HepG2 (cell line): Measurements from ENCODE around the gene SLC22A31. TPM values are rescaled to one million over a fixed set of nuclear protein-coding genes. Genes with fewer than 3 reads are reported as not detected.
A peak's percentile ranks its signal among the peaks of the same experiment; 100 is the strongest.

Source experiments
- ATAC-seq: fragments of 200-7000 bp; cut with Tn5 transposase; 3 replicates; pipeline ENCODE4 v1.9.1; 2020; ENCODE audit warnings: mild to moderate bottlenecking, moderate library complexity
- BruUV-seq: library from RNA; stranded (reverse); fragments of 400-500 nt; replicated peaks from 2 replicates; lab custom pipeline; 2021; lab: Mats Ljungman, UMichigan
- CTCF ChIA-PET: fragments of 300-600 bp; formaldehyde crosslinking; extraction: SDS; loops from one replicate; lab custom pipeline; 2021; ENCODE audit warnings: low total read pairs, inconsistent platforms, low intra/inter-chr PET ratio; lab: Yijun Ruan, JAX
- POLR2A ChIA-PET: fragments of 350-600 bp; sonication (Branson Sonifier 250); formaldehyde crosslinking; loops from one replicate; lab custom pipeline; 2020; ENCODE audit warnings: antibody characterized with exemption, inconsistent platforms; lab: Yijun Ruan, JAX
- DNase-seq: peaks from one replicate; pipeline ENCODE4 v3.0.0-alpha.2; 2015; ENCODE audit warnings: low spot score
- FAIRE-seq: peaks from 3 replicates; lab custom pipeline; 2011; peaks lifted over from hg19 to GRCh38; lab: Jason Lieb, UNC
- H2AFZ ChIP-seq: one replicate; pipeline ENCODE4 v1.6.1; 2011; ENCODE audit warnings: low read length, inconsistent platforms
- H3K27ac ChIP-seq: fragments of 300-600 bp; 3 replicates; pipeline ENCODE4 v1.8.0; 2011; ENCODE audit warnings: mixed run types, mild to moderate bottlenecking, mixed read lengths, low read length, inconsistent platforms; ENCODE audit not compliant: insufficient read depth; ENCODE audit errors: extremely low read length
- H3K27me3 ChIP-seq, 2 experiments: fragments of 200-600 bp in 1 of 2; 2 replicates in 1 of 2; 3 replicates in 1 of 2; pipeline versions ENCODE4 v1.6.0 to v1.8.0; 2011; ENCODE audit warnings: low read length in 2 of 2, mild to moderate bottlenecking in 2 of 2, moderate library complexity in 2 of 2, inconsistent platforms in 1 of 2; ENCODE audit not compliant: insufficient read depth in 2 of 2, control insufficient read depth in 1 of 2
- H3K36me3 ChIP-seq, 2 experiments: fragments of 200-600 bp in 1 of 2; replicated peaks in 1 of 2; 2 replicates in 1 of 2; 3 replicates in 1 of 2; pipeline versions ENCODE4 v1.5.1 to v1.8.0; 2011; ENCODE audit warnings: low read length in 2 of 2, inconsistent platforms in 1 of 2; ENCODE audit not compliant: insufficient read depth in 2 of 2, control insufficient read depth in 1 of 2
- H3K4me1 ChIP-seq: 2 replicates; pipeline ENCODE4 v1.5.1; 2012; ENCODE audit warnings: low read length, inconsistent platforms; ENCODE audit not compliant: insufficient read depth
- H3K4me2 ChIP-seq: 2 replicates; pipeline ENCODE4 v1.6.0; 2011; ENCODE audit warnings: low read depth, low read length, inconsistent platforms
- H3K4me3 ChIP-seq, 3 experiments: fragments of 200-600 bp in 1 of 3; sonication (generic), shearing (Covaris generic) in 1 of 3; replicated peaks in 1 of 3; 2 replicates each; pipeline ENCODE4 v1.5.1; 2011 to 2016; ENCODE audit warnings: low read length in 3 of 3, inconsistent platforms in 2 of 3, low read depth in 2 of 3, mild to moderate bottlenecking in 2 of 3, control low read depth in 1 of 3, mixed read lengths in 1 of 3; ENCODE audit not compliant: insufficient read depth in 1 of 3
- H3K79me2 ChIP-seq: one replicate; pipeline ENCODE4 v1.6.1; 2011; ENCODE audit warnings: low read length, inconsistent platforms; ENCODE audit not compliant: insufficient read depth
- H3K9ac ChIP-seq: 2 replicates; pipeline ENCODE4 v1.6.0; 2011; ENCODE audit warnings: mild to moderate bottlenecking, low read depth, low read length, inconsistent platforms; ENCODE audit not compliant: insufficient read depth
- H3K9me3 ChIP-seq: 2 replicates; pipeline ENCODE4 v1.5.1; 2012; ENCODE audit warnings: mild to moderate bottlenecking, low read length
- H4K20me1 ChIP-seq: 2 replicates; pipeline ENCODE4 v1.6.0; 2011; ENCODE audit warnings: inconsistent platforms, mild to moderate bottlenecking, low read length, moderate library complexity; ENCODE audit not compliant: insufficient read depth
- CAMTA2 ChIP-seq: sonication (generic); formaldehyde crosslinking; IDR thresholded peaks from 2 replicates; pipeline ENCODE4 v1.4.0; 2020; ENCODE audit warnings: mild to moderate bottlenecking, missing genetic modification reagents, borderline replicate concordance
- CHD4 ChIP-seq: fragments of 200-600 bp; sonication (generic); IDR thresholded peaks from 2 replicates; pipeline ENCODE4 v1.7.0; 2017; ENCODE audit warnings: mild to moderate bottlenecking, low read length, borderline replicate concordance
- DR1 ChIP-seq: sonication (generic); formaldehyde crosslinking; IDR thresholded peaks from 2 replicates; pipeline ENCODE4 v1.8.0; 2021; ENCODE audit warnings: mild to moderate bottlenecking, missing genetic modification reagents, inconsistent platforms
- HDAC1 ChIP-seq: sonication (generic); formaldehyde crosslinking; IDR thresholded peaks from 2 replicates; pipeline ENCODE4 v1.5.1; 2020; ENCODE audit warnings: mild to moderate bottlenecking, missing genetic modification reagents
- MXD4 ChIP-seq: IDR thresholded peaks from 2 replicates; pipeline ENCODE4 v1.6.1; 2016; ENCODE audit warnings: mild to moderate bottlenecking, missing biosample characterization, missing genetic modification reagents
- MYC ChIP-seq: sonication (generic); formaldehyde crosslinking; IDR thresholded peaks from 2 replicates; pipeline ENCODE4 v1.9.0; 2021; ENCODE audit warnings: missing genetic modification reagents, borderline replicate concordance
- NCOR1 ChIP-seq: fragments of 200-600 bp; sonication (generic); IDR thresholded peaks from 2 replicates; pipeline ENCODE4 v1.7.0; 2017; ENCODE audit warnings: antibody characterized with exemption, low read length, borderline replicate concordance
- NR2F2 ChIP-seq: IDR thresholded peaks from 2 replicates; pipeline ENCODE4 v1.6.1; 2012; ENCODE audit warnings: low read depth, inconsistent platforms, borderline replicate concordance
- SATB2 ChIP-seq: sonication (generic); formaldehyde crosslinking; IDR thresholded peaks from 2 replicates; pipeline ENCODE4 v1.5.0; 2020; ENCODE audit warnings: missing genetic modification reagents
- SIX1 ChIP-seq: sonication (generic); formaldehyde crosslinking; IDR thresholded peaks from 2 replicates; pipeline ENCODE4 v1.4.0; 2020; ENCODE audit warnings: missing genetic modification reagents, borderline replicate concordance
- SP140L ChIP-seq: sonication (generic); formaldehyde crosslinking; IDR thresholded peaks from 2 replicates; pipeline ENCODE4 v1.4.0; 2020; ENCODE audit warnings: missing genetic modification reagents, borderline replicate concordance
- SRF ChIP-seq: IDR thresholded peaks from 2 replicates; pipeline ENCODE4 v1.6.1; 2011; ENCODE audit warnings: mild to moderate bottlenecking, low read depth, low read length, moderate library complexity
- TFDP1 ChIP-seq: IDR thresholded peaks from 2 replicates; pipeline ENCODE4 v1.6.1; 2016; ENCODE audit warnings: missing compliant biosample characterization, missing genetic modification reagents, borderline replicate concordance
- THAP8 ChIP-seq: sonication (generic); formaldehyde crosslinking; IDR thresholded peaks from 2 replicates; pipeline ENCODE4 v1.5.1; 2020; ENCODE audit warnings: missing genetic modification reagents, mild to moderate bottlenecking, borderline replicate concordance
- ZBTB25 ChIP-seq: IDR thresholded peaks from 2 replicates; pipeline ENCODE4 v1.6.1; 2018; ENCODE audit warnings: missing genetic modification reagents
- ZFP62 ChIP-seq: sonication (generic); formaldehyde crosslinking; IDR thresholded peaks from 2 replicates; pipeline ENCODE4 v1.4.0; 2020; ENCODE audit warnings: missing genetic modification reagents
- ZNF572 ChIP-seq: sonication (generic); formaldehyde crosslinking; IDR thresholded peaks from 2 replicates; pipeline ENCODE4 v1.5.1; 2020; ENCODE audit warnings: mild to moderate bottlenecking, missing genetic modification reagents
- ZNF589 ChIP-seq: sonication (generic); formaldehyde crosslinking; conservative IDR thresholded peaks from 2 replicates; pipeline ENCODE4 v1.8.0; 2022; ENCODE audit warnings: mild to moderate bottlenecking, moderate library complexity, missing genetic modification reagents
- ZNF616 ChIP-seq: sonication (generic); formaldehyde crosslinking; IDR thresholded peaks from 2 replicates; pipeline ENCODE4 v1.5.0; 2020; ENCODE audit warnings: low read depth, mild to moderate bottlenecking, missing genetic modification reagents
- ZNF737 ChIP-seq: sonication (generic); formaldehyde crosslinking; IDR thresholded peaks from 2 replicates; pipeline ENCODE4 v1.5.0; 2020; ENCODE audit warnings: missing genetic modification reagents, mild to moderate bottlenecking, borderline replicate concordance
- ZNF749 ChIP-seq: sonication (generic); formaldehyde crosslinking; IDR thresholded peaks from 2 replicates; pipeline ENCODE4 v1.8.0; 2022; ENCODE audit warnings: mild to moderate bottlenecking, missing genetic modification reagents, moderate library complexity, borderline replicate concordance
- WGBS: methylation state at CpG from one replicate; pipeline ENCODE4 v1.1.6; 2017; ENCODE audit warnings: low lambda C conversion rate; 5-methylcytosine and 5-hydroxymethylcytosine counted together
- in situ Hi-C: cut with HindIII; loops from 2 replicates; pipeline ENCODE4 v1.10.0; 2017; ENCODE audit warnings: low pct_unique_long_range_greater_than_20kb; ENCODE audit not compliant: extremely low pct_ligation_motif_present
- intact Hi-C: fragments of 100-400 bp; cut with micrococcal nuclease; formaldehyde crosslinking; loops from one replicate; pipeline ENCODE4 v1.10.0; 2022; ENCODE audit not compliant: unreplicated experiment
- polyA plus RNA-seq, 8 experiments: library from polyadenylated mRNA; depleted of rRNA in 3 of 8; stranded (reverse) in 7 of 8; unstranded in 1 of 8; fragments of >200 nt; fragmentation: Illumina TruSeq in 4 of 8; extraction: Trizol in 4 of 8; gene quantifications; 2 replicates each; pipeline versions ENCODE4 v1.2.1 to v1.2.3, GENCODE V29; 2011 to 2016; ENCODE audit warnings: low read depth in 4 of 8, missing spikeins in 1 of 8, mixed read lengths in 1 of 8; ENCODE audit not compliant: insufficient read depth in 1 of 8
- total RNA-seq, 5 experiments: library from RNA; depleted of rRNA; stranded (reverse); fragments of >200 nt; fragmentation: Illumina TruSeq; extraction: Trizol; gene quantifications; 2 replicates each; pipeline ENCODE4 v1.2.3, GENCODE V29; 2016; ENCODE audit warnings: low read depth in 1 of 5

SLC22A31 gene
- total and polyA plus RNA-seq, 2 of the 13 experiments (the other 11 are each of a cell fraction or from before 2014, with no cell fraction given): 67.3 to 83.3 TPM

GRCh38 chr16:89199241-89200123 is 855 bp downstream of the SLC22A31 start:
- FAIRE-seq (no peak), DNase-seq (no peak), ATAC-seq (peak; percentile 5)
- H3K9ac ChIP-seq: peak overlapping the region; percentile 92
- ChIA-PET POLR2A (interaction anchor here (1.0 to 4.2 kb wide), 10 partner anchors 8 to 415 kb away, joined by 3 to 44 read pairs (median 10); partner anchors contain the start of genes CDH15 and ZNF778), CTCF (no interaction called here)
- H3K4me1 ChIP-seq: peaks cover 37% of the 10 kb centered on the region
- WGBS: 22% methylated on average over 11 of the region's 22 CpGs
- no peaks in the 10 kb centered on the region for H4K20me1 ChIP-seq
- no peaks in the 10 kb centered on the region; a peak in 1 of 5 replicates for H3K27me3 ChIP-seq
- H3K79me2 ChIP-seq: peaks cover 19% of the 10 kb centered on the region
- peak overlapping the region; percentile 62 to 99 (median 92) for H3K4me3 ChIP-seq
- peak overlapping the region; percentile 82 for H3K27ac ChIP-seq
- BruUV-seq: no TSS peak
- peak overlapping the region; percentile 98 for H3K4me2 ChIP-seq
- in situ Hi-C loops (no loop called here), intact Hi-C loops (loop anchor here (2.0 kb wide), 1 partner anchor 15 kb away; no protein-coding TSS in a partner anchor)
- peaks cover 0 to 3% of the 10 kb centered on the region in 2 experiments; a peak in 1 of 5 replicates for H3K36me3 ChIP-seq
- H3K9me3 ChIP-seq: no peaks in the 10 kb centered on the region
- no peak overlapping the region for H2AFZ ChIP-seq
- TF ChIP-seq ZNF616 (CRISPR knock-in tag) (0 out of 2 replicates have a peak, but pooled peaks have one; percentile 23), HDAC1 (peak; percentile 1; the same call in 1 of the 2 replicates), SP140L (CRISPR knock-in tag) (no peak), ZFP62 (CRISPR knock-in tag) (0 out of 2 replicates have a peak, but pooled peaks have one; percentile 44), MXD4 (peak; percentile 49; the same call in 1 of the 2 replicates), ZNF749 (CRISPR knock-in tag) (no peak; the same call in none of the 2 replicates), NCOR1 (no peak), CAMTA2 (CRISPR knock-in tag) (0 out of 2 replicates have a peak, but pooled peaks have one; percentile 25), DR1 (CRISPR knock-in tag) (0 out of 2 replicates have a peak, but pooled peaks have one; percentile 5), SIX1 (CRISPR knock-in tag) (no peak), TFDP1 (CRISPR knock-in tag) (no peak), NR2F2 (no peak), ZNF737 (CRISPR knock-in tag) (no peak), ZNF572 (CRISPR knock-in tag) (no peak), ZBTB25 (CRISPR knock-in tag) (no peak), MYC (CRISPR knock-in tag) (peak; percentile 58; the same call in 1 of the 2 replicates), SRF (no peak), ZNF589 (0 out of 2 replicates have a peak, but pooled peaks have one; percentile 26), THAP8 (CRISPR knock-in tag) (no peak), SATB2 (CRISPR knock-in tag) (no peak), CHD4 (no peak)
